ENCODE measurements around the gene LAMB4. TPM values are rescaled to one million over a fixed set of nuclear protein-coding genes. Genes with fewer than 3 reads are reported as not detected.

The LAMB4 gene, protein sequence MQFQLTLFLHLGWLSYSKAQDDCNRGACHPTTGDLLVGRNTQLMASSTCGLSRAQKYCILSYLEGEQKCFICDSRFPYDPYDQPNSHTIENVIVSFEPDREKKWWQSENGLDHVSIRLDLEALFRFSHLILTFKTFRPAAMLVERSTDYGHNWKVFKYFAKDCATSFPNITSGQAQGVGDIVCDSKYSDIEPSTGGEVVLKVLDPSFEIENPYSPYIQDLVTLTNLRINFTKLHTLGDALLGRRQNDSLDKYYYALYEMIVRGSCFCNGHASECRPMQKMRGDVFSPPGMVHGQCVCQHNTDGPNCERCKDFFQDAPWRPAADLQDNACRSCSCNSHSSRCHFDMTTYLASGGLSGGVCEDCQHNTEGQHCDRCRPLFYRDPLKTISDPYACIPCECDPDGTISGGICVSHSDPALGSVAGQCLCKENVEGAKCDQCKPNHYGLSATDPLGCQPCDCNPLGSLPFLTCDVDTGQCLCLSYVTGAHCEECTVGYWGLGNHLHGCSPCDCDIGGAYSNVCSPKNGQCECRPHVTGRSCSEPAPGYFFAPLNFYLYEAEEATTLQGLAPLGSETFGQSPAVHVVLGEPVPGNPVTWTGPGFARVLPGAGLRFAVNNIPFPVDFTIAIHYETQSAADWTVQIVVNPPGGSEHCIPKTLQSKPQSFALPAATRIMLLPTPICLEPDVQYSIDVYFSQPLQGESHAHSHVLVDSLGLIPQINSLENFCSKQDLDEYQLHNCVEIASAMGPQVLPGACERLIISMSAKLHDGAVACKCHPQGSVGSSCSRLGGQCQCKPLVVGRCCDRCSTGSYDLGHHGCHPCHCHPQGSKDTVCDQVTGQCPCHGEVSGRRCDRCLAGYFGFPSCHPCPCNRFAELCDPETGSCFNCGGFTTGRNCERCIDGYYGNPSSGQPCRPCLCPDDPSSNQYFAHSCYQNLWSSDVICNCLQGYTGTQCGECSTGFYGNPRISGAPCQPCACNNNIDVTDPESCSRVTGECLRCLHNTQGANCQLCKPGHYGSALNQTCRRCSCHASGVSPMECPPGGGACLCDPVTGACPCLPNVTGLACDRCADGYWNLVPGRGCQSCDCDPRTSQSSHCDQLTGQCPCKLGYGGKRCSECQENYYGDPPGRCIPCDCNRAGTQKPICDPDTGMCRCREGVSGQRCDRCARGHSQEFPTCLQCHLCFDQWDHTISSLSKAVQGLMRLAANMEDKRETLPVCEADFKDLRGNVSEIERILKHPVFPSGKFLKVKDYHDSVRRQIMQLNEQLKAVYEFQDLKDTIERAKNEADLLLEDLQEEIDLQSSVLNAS (N-terminal part only)
- total RNA-seq, result not detected

DNA sequence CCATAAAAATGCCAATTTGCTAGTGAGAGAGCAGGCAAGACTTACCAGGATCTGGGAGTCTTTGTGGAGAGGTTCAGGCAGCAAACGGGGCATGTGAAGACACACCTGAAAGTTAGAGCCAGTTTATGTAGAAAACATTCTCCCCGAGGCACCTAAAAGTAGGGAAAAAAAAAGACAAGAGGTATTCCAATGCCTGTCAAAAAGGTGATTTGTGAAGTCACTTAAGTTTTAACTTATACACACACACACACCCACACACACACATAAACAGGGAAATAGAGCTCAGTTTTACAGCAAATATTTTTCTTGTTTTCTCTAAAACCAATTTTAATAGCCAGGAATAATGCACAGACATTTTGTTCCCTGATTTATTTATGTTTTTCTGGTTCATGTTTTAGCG is at the start of gene LAMB4:
Gene LAMB4 (minus strand): TSS at position 101 of the 400 bp plus-strand sequence. CDS start 7,197 bp downstream, outside the sequence.
- Mint-ChIP-seq H3K4me3 (no peak within 1 kb of the TSS), H3K4me1 (ENCODE audit: low read depth) (peaks cover 4% of the 10 kb centered on the region), H3K9me3 (no peaks in the 10 kb centered on the region), H3K36me3 (ENCODE audit: insufficient read depth) (no peaks in the 10 kb centered on the region), H3K27me3 (ENCODE audit: low read depth) (peaks cover 2% of the 10 kb centered on the region)
- no peak for DNase-seq
- ATAC-seq, result no peak

GRCh38 chr7:108178398-108178797 is 48.2 kb upstream of the LAMB4 start:
- DNase-seq, result no peak
- Mint-ChIP-seq H3K4me3 (no peak overlapping the region), H3K9me3 (no peaks in the 10 kb centered on the region), H3K4me1 (ENCODE audit: low read depth) (no peaks in the 10 kb centered on the region), H3K36me3 (ENCODE audit: insufficient read depth) (no peaks in the 10 kb centered on the region), H3K27me3 (ENCODE audit: low read depth) (peaks cover 9% of the 10 kb centered on the region)
- no peak for ATAC-seq

DNA sequence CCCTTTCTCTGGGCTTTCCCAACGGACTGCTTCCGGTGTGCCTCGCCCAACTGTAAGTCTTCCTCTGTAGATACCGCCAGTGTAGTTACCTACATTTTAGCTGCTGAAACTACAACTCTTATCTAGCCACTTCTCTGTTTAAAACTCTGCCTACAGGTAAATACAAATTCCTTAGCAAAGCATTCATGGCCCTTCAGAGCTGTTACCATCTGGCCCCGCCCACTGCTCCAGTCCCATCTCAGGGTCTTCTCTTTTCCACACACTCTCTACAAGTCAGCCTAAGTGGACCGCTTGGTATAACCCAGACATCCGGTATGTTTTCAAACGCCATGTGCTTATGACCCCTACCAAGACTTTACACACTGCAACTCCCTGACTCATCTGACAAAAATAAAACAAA is 41.0 kb upstream of the LAMB4 start:
- Mint-ChIP-seq H3K9me3 (no peaks in the 10 kb centered on the region), H3K27me3 (ENCODE audit: low read depth) (peaks cover 9% of the 10 kb centered on the region), H3K36me3 (ENCODE audit: insufficient read depth) (no peaks in the 10 kb centered on the region), H3K4me3 (no peak overlapping the region), H3K4me1 (ENCODE audit: low read depth) (no peaks in the 10 kb centered on the region)
- ATAC-seq, result no peak
- no peak for DNase-seq

DNA sequence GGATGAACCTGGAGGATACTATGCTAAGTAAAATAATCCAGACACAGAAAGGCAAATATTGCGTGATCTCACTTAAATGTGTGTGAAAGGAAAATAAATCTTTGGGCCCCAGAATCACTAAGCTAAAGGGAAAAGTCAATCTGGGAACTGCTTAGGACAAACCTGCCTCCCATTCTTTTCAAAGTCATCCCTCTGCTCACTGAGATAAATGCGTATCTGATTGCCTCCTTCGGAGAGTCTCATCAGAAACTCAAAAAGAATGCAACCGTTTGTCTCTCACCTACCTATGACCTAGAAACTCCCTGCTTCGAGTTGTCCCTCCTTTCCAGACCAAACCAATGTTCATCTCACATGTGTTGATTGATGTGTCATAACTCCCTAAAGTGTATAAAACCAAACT is 40.1 kb upstream of the LAMB4 start:
- no peaks in the 10 kb centered on the region for H3K36me3 Mint-ChIP-seq (ENCODE audit: insufficient read depth)
- H3K4me3 Mint-ChIP-seq, result no peak overlapping the region
- H3K4me1 Mint-ChIP-seq (ENCODE audit: low read depth), result no peaks in the 10 kb centered on the region
- H3K9me3 Mint-ChIP-seq, result no peaks in the 10 kb centered on the region
- ATAC-seq (no peak), DNase-seq (no peak)
- peaks cover 9% of the 10 kb centered on the region for H3K27me3 Mint-ChIP-seq (ENCODE audit: low read depth)

GRCh38 chr7:108167460-108167859 is 37.3 kb upstream of the LAMB4 start:
- Mint-ChIP-seq H3K27me3 (ENCODE audit: low read depth) (peaks cover 2% of the 10 kb centered on the region), H3K4me3 (no peak overlapping the region), H3K4me1 (ENCODE audit: low read depth) (no peaks in the 10 kb centered on the region), H3K36me3 (ENCODE audit: insufficient read depth) (no peaks in the 10 kb centered on the region), H3K9me3 (no peaks in the 10 kb centered on the region)
- DNase-seq, result no peak
- ATAC-seq, result no peak

- ATAC-seq, result no peak
- DNase-seq, result no peak
- H3K9me3 Mint-ChIP-seq, result no peaks in the 10 kb centered on the region
- H3K27me3 Mint-ChIP-seq (ENCODE audit: low read depth), result no peaks in the 10 kb centered on the region
- H3K36me3 Mint-ChIP-seq (ENCODE audit: insufficient read depth), result no peaks in the 10 kb centered on the region
- no peak overlapping the region for H3K4me3 Mint-ChIP-seq
- no peaks in the 10 kb centered on the region for H3K4me1 Mint-ChIP-seq (ENCODE audit: low read depth)
Observed at GRCh38 chr7:108166687-108167086, 36.5 kb upstream of the LAMB4 start.

GRCh38 chr7:108165723-108166122 is 35.6 kb upstream of the LAMB4 start:
- ATAC-seq (no peak), DNase-seq (no peak)
- no peak overlapping the region for H3K4me3 Mint-ChIP-seq
- no peaks in the 10 kb centered on the region for H3K4me1 Mint-ChIP-seq (ENCODE audit: low read depth)
- no peaks in the 10 kb centered on the region for H3K36me3 Mint-ChIP-seq (ENCODE audit: insufficient read depth)
- H3K27me3 Mint-ChIP-seq (ENCODE audit: low read depth), result no peaks in the 10 kb centered on the region
- no peaks in the 10 kb centered on the region for H3K9me3 Mint-ChIP-seq

GRCh38 chr7:108164946-108165345 is 34.8 kb upstream of the LAMB4 start:
- H3K36me3 Mint-ChIP-seq (ENCODE audit: insufficient read depth), result no peaks in the 10 kb centered on the region
- no peak overlapping the region for H3K4me3 Mint-ChIP-seq
- no peaks in the 10 kb centered on the region for H3K4me1 Mint-ChIP-seq (ENCODE audit: low read depth)
- ATAC-seq (no peak), DNase-seq (no peak)
- peaks cover 4% of the 10 kb centered on the region for H3K27me3 Mint-ChIP-seq (ENCODE audit: low read depth)
- no peaks in the 10 kb centered on the region for H3K9me3 Mint-ChIP-seq

GRCh38 chr7:108164342-108164741 is 34.2 kb upstream of the LAMB4 start:
- Mint-ChIP-seq H3K36me3 (ENCODE audit: insufficient read depth) (no peaks in the 10 kb centered on the region), H3K4me3 (no peak overlapping the region), H3K27me3 (ENCODE audit: low read depth) (peaks cover 5% of the 10 kb centered on the region), H3K4me1 (ENCODE audit: low read depth) (no peaks in the 10 kb centered on the region), H3K9me3 (no peaks in the 10 kb centered on the region)
- DNase-seq (no peak), ATAC-seq (no peak)

DNA sequence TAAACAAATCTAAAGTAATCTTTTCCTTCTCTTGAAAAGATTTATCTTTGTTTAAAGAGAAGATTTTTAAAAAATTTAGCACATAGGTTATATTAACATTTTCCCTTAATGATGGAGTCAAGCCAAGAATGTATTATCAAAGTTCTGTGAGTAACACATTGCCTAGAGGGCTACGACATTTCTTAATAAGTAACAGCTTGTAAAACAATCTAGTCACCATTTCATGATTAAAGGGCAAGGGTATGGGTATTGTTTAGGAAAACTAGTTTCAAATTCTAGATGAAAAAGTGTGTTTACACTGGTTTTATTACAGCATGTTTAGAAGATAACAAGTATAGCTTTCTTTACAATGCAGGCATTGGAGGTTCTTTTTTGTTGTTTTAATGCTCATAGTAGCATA is 28.6 kb upstream of the LAMB4 start:
- Mint-ChIP-seq H3K36me3 (ENCODE audit: insufficient read depth) (no peaks in the 10 kb centered on the region), H3K4me1 (ENCODE audit: low read depth) (no peaks in the 10 kb centered on the region), H3K9me3 (no peaks in the 10 kb centered on the region), H3K27me3 (ENCODE audit: low read depth) (peaks cover 8% of the 10 kb centered on the region), H3K4me3 (no peak overlapping the region)
- DNase-seq, result no peak
- no peak for ATAC-seq

DNA sequence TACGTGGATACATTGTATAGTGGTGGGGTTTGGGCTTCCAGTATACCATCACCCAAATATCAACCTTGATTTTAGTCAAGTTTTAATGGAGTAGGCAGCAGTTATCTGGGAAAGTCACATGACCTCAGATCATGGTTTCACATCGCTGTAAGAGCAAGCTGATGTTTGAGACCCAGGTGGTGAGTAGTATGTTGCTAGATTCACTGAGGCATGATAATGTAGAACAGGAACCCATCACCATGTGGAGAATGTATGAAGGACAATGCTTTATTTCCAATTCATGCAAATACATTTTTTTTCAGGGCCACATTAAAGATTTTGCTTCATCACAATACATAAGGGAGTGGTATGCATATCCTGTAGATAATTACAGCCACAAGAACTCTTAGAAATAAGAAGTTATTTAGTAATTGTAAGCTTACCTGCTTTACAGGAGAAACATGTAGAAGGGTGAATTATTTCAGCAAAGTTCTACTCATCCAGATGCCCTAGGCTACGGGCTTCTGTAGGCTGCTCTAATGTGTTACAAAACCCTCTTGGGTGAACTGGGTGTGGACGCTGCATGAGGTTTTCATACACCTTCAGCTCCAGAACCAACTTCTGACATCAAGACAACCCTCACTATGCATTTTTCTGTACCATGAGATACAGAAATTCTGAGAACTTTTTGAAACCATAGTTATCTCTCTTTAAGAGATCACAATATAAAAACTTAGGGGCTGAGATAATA is 27.6 kb upstream of the LAMB4 start:
- H3K4me3 Mint-ChIP-seq, result no peak overlapping the region
- DNase-seq (no peak), ATAC-seq (no peak)
- H3K27me3 Mint-ChIP-seq (ENCODE audit: low read depth), result peaks cover 8% of the 10 kb centered on the region
- no peaks in the 10 kb centered on the region for H3K4me1 Mint-ChIP-seq (ENCODE audit: low read depth)
- no peaks in the 10 kb centered on the region for H3K9me3 Mint-ChIP-seq
- no peaks in the 10 kb centered on the region for H3K36me3 Mint-ChIP-seq (ENCODE audit: insufficient read depth)

DNA sequence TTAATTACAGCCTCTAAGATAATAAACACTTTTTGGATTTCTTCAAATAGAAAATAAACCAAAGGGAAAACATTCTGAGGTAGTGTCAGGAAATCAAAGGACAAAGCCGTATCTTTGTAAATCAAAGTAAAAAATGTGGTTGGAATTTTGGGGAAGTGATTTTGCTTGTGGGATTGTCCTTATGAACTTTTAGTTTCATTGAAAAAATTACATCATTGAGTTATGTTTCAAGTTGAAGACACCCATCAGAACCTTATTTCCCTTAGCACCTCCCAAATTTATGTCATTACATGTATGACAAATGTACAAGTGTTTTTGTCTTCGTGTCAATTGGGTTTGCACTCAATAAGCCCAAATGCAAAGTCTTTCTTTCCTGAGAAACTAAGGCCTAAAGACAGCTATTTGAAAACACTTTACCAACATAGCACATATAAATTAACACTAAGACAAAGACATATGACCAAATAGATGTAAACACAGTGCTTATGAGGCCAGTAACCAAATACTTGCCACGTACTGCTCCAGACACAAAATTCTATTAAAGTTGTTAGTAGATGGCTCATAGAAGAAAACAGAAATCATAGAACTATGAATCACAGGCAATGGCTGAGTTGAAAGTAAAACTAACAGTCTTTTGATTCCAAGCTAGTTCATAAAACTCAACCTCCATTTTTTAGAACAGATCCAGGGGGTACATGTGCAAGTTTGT is 26.9 kb upstream of the LAMB4 start:
- no peaks in the 10 kb centered on the region for H3K4me1 Mint-ChIP-seq (ENCODE audit: low read depth)
- no peaks in the 10 kb centered on the region for H3K9me3 Mint-ChIP-seq
- H3K27me3 Mint-ChIP-seq (ENCODE audit: low read depth), result peaks cover 8% of the 10 kb centered on the region
- ATAC-seq (no peak), DNase-seq (no peak)
- H3K36me3 Mint-ChIP-seq (ENCODE audit: insufficient read depth), result no peaks in the 10 kb centered on the region
- H3K4me3 Mint-ChIP-seq, result no peak overlapping the region

GRCh38 chr7:108152198-108152597 is 22.0 kb upstream of the LAMB4 start:
- Mint-ChIP-seq H3K4me1 (ENCODE audit: low read depth) (no peaks in the 10 kb centered on the region), H3K4me3 (no peak overlapping the region), H3K9me3 (no peaks in the 10 kb centered on the region), H3K36me3 (ENCODE audit: insufficient read depth) (no peaks in the 10 kb centered on the region), H3K27me3 (ENCODE audit: low read depth) (peaks cover 5% of the 10 kb centered on the region)
- ATAC-seq, result no peak
- no peak for DNase-seq

Data from activated T-cell treated with anti-CD3 and anti-CD28 coated beads, Interleukin-2, amount 50 U/mL, for 4 hours (primary cell).